ENCODE measurements around the gene GRIP1.

- no peak for TF ChIP-seq REST (IDR thresholded peaks at IDR 0.05; ENCODE audit: unreplicated experiment)
- no peak for TF ChIP-seq POLR2AphosphoS5 (IDR thresholded peaks at IDR 0.05; ENCODE audit: low read depth)
- TF ChIP-seq CTCF (conservative IDR thresholded peaks at IDR 0.05; ENCODE audit: low read depth in 2 of 2), result no peak
- TF ChIP-seq CREB1 (CRISPR knock-in tag; IDR thresholded peaks at IDR 0.05; ENCODE audit: low read depth), result no peak
- TF ChIP-seq EZH2 (IDR thresholded peaks at IDR 0.05; ENCODE audit: low read depth, unreplicated experiment), result no peak
- no peak for TF ChIP-seq EZH2phosphoT487 (IDR thresholded peaks at IDR 0.05; ENCODE audit: unreplicated experiment)
- no peak for TF ChIP-seq STAT1 (IDR thresholded peaks at IDR 0.05; ENCODE audit: unreplicated experiment)
- no peak for TF ChIP-seq ZNF114 (CRISPR knock-in tag; IDR thresholded peaks at IDR 0.05)
- no peak for TF ChIP-seq JUNB (IDR thresholded peaks at IDR 0.05; ENCODE audit: unreplicated experiment)
- no peak for TF ChIP-seq ETS1 (IDR thresholded peaks at IDR 0.05)
- TF ChIP-seq ZNF331 (CRISPR knock-in tag; IDR thresholded peaks at IDR 0.05; ENCODE audit: low read depth), result no peak
Observed at GRCh38 chr12:66320996-66321395, 357.9 kb downstream of the GRIP1 start.
